CD4-positive, alpha-beta T cell treated with Interleukin-17A for 4 hours (primary cell): Measurements from ENCODE around the gene QPRT.
"Not testable (repeated sequence)": the region's sequence is repeated elsewhere in the genome, so short reads cannot be mapped to it uniquely, and the experiment has no call there.

ENCODE experiments used
- DNase-seq: peaks from one replicate; pipeline ENCODE4 v3.0.0-alpha.2; 2020; ENCODE audit warnings: mixed read lengths

QPRT gene

DNA sequence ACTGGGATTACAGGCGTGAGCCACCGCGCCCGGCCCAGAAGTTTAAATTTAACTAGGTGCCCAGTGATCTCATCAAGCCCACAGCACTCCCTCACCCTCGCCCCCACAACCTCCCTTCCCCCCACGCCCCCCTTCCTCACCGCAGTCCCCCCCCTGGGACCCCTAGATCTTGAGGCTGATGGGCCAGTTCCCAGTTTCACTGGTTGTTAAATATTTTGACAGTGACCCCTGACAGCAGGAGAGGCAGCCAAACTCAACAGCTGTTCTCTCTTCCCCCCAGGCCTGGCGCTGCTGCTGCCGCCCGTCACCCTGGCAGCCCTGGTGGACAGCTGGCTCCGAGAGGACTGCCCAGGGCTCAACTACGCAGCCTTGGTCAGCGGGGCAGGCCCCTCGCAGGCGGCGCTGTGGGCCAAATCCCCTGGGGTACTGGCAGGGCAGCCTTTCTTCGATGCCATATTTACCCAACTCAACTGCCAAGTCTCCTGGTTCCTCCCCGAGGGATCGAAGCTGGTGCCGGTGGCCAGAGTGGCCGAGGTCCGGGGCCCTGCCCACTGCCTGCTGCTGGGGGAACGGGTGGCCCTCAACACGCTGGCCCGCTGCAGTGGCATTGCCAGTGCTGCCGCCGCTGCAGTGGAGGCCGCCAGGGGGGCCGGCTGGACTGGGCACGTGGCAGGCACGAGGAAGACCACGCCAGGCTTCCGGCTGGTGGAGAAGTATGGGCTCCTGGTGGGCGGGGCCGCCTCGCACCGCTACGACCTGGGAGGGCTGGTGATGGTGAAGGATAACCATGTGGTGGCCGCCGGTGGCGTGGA is 15.6 kb downstream of the QPRT start:
- DNase-seq, result no peak

DNA sequence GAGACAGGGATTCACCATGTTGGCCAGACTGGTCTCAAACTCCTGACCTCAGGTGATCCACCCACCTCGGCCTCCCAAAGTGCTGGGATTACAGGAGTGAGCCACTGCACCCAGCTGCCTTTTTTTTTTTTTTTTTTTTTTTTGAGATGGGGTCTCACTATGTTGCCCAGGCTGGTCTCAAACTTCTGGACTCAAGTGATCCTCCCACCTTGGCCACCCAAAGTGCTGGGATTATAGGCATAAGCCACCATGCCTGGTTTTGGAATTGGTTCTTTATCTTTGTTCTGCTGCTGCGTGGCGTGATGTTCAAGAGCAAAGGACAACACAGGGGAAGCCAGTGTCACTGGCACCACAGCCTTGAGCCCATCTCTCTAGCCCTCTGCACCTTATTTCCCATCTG is 16.7 kb downstream of the QPRT start:
- DNase-seq, result not testable (repeated sequence)

DNA sequence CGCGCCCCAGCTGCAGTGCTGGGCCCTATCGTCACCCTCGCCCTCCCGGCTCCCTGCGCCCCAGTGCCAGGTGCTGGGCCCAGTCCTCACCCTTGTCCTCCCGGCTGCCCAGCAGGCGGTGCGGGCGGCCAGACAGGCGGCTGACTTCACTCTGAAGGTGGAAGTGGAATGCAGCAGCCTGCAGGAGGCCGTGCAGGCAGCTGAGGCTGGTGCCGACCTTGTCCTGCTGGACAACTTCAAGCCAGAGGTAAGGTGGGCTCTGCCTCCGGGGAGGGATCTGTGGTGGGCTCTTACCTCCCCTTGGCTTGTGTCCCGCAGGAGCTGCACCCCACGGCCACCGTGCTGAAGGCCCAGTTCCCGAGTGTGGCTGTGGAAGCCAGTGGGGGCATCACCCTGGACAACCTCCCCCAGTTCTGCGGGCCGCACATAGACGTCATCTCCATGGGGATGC is 17.9 kb downstream of the QPRT start:
- DNase-seq, result no peak

GRCh38 chr16:29697391-29697790 is 18.4 kb downstream of the QPRT start:
- DNase-seq, result no peak

DNA sequence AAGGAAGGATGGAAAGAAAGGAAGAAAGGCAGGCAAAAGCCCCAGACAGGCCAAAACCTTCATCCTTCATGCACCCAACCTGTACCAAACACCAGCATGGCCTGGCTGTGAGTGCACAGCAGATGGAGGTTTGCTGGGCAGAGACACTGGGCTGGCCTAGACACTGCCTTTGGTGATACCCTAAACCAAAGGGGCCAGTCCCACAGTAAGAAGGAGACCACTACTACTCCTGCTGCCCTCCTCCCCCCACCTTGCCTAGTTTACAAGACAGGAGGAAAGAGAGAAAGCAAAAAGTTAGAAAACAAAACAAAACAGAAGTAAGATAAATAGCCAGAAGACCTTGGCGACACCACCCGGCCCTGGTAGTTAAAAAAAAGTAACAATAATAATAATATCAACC is 19.1 kb downstream of the QPRT start:
- no peak for DNase-seq

DNA sequence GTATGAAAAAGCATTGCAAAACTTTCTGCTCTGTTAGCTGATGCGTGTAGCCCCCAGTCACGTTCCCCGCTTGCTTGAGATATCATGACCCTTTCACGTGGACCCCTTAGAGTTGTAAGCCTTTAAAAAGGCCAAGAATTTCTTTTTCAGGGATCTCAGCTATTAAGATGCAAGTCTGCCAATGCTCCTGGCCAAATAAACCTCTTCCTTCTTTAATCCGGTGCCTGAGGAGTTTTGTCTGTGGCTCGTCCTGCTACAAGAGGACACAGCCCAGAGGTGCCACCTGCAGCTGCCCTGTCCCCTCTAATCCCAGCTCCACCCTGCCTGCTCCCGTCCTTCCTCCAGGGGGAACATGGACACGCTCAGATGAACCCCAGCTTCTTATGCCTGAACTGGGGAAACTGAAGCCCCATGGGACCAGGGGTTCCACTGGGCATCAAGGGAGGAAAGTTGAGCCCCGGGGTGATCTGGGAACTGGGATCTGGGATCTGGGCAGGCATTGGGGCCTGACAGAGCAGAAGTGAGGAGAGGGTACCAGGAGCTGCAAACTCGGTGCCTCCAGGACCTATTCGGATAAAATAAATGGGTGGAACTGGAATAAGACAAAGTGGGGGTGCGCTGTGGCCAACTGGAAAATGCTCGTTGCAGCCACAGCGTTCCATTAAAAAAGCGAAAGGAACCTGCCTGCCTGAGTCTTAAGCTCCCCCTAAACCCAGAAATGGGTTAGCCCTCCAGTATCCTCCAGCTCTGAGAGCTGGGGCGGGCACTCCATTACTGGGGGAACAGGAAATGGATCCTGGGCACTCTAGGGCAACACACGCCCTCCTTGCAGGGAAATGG is 19.7 kb downstream of the QPRT start:
- no peak for DNase-seq

- DNase-seq, result no peak
Observed at GRCh38 chr16:29699324-29700219, 20.6 kb downstream of the QPRT start.

GRCh38 chr16:29700253-29700987 is 21.4 kb downstream of the QPRT start:
- DNase-seq, result peak; percentile 87

GRCh38 chr16:29701214-29701555 is 22.2 kb downstream of the QPRT start:
- no peak for DNase-seq

GRCh38 chr16:29702269-29702668 is 23.3 kb downstream of the QPRT start:
- DNase-seq, result peak; percentile 56

DNA sequence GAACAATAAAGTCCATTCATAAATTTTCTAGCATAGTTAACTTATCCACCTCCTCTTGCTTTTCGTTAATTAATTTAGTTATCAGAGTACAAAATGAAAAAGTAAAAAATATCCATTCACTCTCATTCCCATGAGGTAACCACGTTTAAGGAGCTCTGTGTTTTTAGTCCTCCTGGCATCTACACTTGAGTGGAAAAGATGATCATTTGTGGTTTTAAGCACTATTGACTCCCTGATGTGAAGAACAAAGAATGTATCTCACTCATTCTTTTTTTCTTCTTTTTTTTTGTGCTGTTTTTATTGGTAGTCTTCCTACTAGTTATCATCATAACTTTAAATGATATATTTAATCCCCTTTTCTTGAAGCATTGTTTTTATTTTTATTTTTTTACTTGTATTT is 26.1 kb downstream of the QPRT start:
- no peak for DNase-seq

- not testable (repeated sequence) for DNase-seq
Observed at GRCh38 chr16:29707160-29707559, 28.2 kb downstream of the QPRT start.

- DNase-seq, result no peak
Observed at GRCh38 chr16:29708917-29709600, 30.1 kb downstream of the QPRT start.

DNA sequence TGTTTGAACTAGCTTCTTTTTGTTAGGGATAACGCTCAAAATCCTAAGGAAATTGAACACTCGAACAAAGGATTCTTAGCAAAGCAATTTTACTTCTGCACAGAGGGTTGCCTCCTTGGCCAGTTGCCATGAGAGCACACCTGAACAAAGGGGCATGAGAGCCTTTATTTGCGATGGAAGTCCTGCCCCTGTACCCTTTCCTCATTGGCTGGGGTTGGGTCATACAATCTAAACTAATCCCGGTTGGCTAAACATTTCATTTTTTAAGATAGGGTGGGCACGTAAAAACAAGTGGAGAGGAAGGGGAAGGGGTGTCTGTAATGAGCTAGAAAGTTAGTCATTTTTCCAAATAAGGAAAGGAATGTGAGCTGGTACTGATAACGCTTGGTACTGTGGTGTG is 30.7 kb downstream of the QPRT start:
- DNase-seq, result not testable (repeated sequence)

DNA sequence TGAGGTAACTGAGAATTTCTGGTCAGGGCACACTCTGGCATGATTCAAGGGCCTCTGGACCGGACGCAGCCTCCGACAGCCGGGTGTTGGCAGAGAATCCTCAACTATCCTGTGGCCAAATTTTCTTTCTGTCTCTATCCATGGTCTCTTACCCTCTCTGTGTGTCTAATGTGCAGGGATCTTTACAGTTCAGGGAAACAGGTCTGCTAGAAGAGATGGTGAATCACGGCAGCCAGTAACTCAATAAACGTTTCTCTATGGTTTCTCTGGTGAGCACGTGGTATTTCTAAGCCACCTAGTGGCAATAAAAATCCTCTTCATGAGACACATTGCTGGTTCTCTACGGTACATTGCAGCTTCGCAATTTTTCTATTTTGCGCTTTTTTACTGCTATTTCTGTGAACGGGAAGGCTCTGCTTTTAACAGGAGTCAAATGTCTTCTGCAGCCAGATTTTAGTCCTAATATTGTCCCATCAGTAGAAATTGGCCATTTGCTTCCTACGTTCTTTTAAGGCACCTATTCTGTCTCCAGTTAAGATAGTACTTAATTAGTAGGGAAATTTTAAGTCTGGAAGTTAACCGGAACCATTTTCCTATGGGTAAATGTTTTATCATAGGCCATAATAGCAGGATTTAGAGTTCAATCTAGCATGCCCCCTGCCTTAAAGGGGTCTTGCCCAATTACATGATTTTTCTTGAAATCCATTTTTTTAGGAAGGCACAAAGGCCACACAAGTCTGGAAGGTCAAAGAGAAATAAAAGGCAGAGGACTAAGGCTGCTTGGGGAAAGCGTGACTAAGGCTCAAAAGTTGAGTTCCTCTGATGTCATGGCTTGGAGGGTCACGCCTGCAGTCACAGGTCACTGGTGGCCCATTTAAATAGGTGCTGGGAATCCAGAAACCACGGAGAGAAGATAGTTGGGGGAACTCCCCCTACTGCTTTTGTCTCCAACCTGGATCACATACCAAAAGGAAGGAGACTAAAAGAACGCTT is 31.5 kb downstream of the QPRT start:
- DNase-seq, result peak; percentile 61

GRCh38 chr16:29712809-29713208 is 33.8 kb downstream of the QPRT start:
- no peak for DNase-seq

DNA sequence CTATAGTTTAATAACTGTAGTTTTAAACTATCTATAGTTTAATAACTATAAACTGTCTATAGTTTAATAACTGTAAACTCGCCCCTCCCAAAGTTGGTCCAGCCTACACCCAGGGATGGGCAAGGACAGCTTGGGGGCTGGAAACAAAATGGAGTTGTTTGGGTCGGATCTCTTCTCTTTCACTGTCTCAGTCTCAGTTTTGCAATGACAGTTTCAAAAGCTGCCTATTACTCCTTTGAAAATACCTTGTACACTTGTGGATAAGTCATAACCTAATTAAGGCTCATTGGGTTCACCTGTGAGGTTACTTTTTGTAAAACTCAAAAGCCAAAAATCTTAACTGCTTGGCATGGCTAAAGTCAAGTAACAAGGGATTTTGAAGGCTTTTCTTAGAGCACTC is 35.4 kb downstream of the QPRT start:
- DNase-seq, result no peak

GRCh38 chr16:29714972-29715371 is 36.0 kb downstream of the QPRT start:
- DNase-seq, result no peak

GRCh38 chr16:29717113-29717512 is 38.1 kb downstream of the QPRT start:
- no peak for DNase-seq

- DNase-seq, result no peak
Observed at GRCh38 chr16:29719063-29719462, 40.1 kb downstream of the QPRT start.
